ENCODE results near the gene FCGR3A.
"Not testable (repeated sequence)": the region's sequence is repeated elsewhere in the genome, so short reads cannot be mapped to it uniquely, and the experiment has no call there.

DNA sequence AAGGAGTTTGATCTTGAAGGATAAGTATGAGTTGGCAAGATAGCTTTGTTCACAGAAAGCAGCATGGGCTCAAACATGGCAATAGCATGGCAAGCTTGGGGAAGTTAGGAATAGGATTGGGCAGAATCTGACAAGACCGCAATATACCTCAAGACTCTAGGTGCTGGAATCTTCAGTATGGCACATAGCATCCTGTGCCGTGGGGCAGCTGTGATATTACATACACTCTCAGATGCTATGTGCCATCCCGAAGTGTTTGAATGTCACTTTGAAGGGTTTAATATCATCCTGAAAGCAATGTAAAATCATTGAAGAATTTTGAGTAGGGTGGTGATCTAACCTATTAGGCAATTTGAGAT is 17.0 kb upstream of the FCGR3A start:
- not testable (repeated sequence) for TF ChIP-seq EZH2phosphoT487 (IDR thresholded peaks at IDR 0.05; ENCODE audit: insufficient read depth, low read depth); EZH2 (IDR thresholded peaks at IDR 0.05; ENCODE audit: insufficient read depth, poor library complexity, severe bottlenecking)
